Upper lobe of left lung (tissue), 6 donors: ENCODE results near the gene HEXB. TPM values are rescaled to one million over a fixed set of nuclear protein-coding genes. Genes with fewer than 3 reads are reported as not detected.

Source experiments
- ATAC-seq, 2 donors: fragments of 200-7000 bp; cut with Tn5 transposase; one replicate each; pipeline ENCODE4 v1.9.1; 2022; ENCODE audit warnings: mild to moderate bottlenecking in 2 of 2, moderate library complexity in 2 of 2; ENCODE audit not compliant: low FRiP score in 2 of 2
- DNase-seq, 2 donors: peaks; one replicate each; pipeline ENCODE4 v3.0.0-alpha.2; 2019 to 2020
- H3K27ac ChIP-seq, 4 donors: fragments of 200-600 bp; sonication (generic); one replicate each; pipeline ENCODE4 v1.5.1; 2016 to 2019
- H3K27me3 ChIP-seq, 4 donors: fragments of 200-600 bp; sonication (generic); one replicate each; pipeline ENCODE4 v1.5.1; 2017 to 2019
- H3K36me3 ChIP-seq, 4 donors: fragments of 200-600 bp; sonication (generic); one replicate each; pipeline ENCODE4 v1.5.1; 2016 to 2019
- H3K4me1 ChIP-seq, 4 donors: fragments of 200-600 bp; sonication (generic); one replicate each; pipeline ENCODE4 v1.5.1; 2018 to 2019
- H3K4me3 ChIP-seq, 4 donors: fragments of 200-600 bp; sonication (generic); one replicate each; pipeline ENCODE4 v1.5.1; 2017 to 2019; ENCODE audit warnings: mild to moderate bottlenecking in 2 of 4, moderate library complexity in 1 of 4
- H3K9me3 ChIP-seq, 4 donors: fragments of 200-600 bp; sonication (generic); one replicate each; pipeline ENCODE4 v1.5.1; 2018 to 2019
- CTCF ChIP-seq, 6 experiments: fragments of 450-650 bp in 4 of 6; fragments of 200-600 bp in 2 of 6; sonication (generic) in 2 of 6; IDR thresholded peaks; one replicate each; pipeline ENCODE4 v1.5.1; 2016 to 2019; ENCODE audit warnings: antibody characterized with exemption in 6 of 6
- EP300 ChIP-seq, 4 donors: sonication (generic); formaldehyde crosslinking; IDR thresholded peaks; one replicate each; pipeline ENCODE4 v1.5.1; 2017; ENCODE audit warnings: antibody characterized with exemption in 4 of 4, control low read depth in 2 of 4
- POLR2A ChIP-seq, 4 donors: fragments of 450-650 bp; IDR thresholded peaks; one replicate each; pipeline ENCODE4 v1.5.1; 2016 to 2017; ENCODE audit warnings: antibody characterized with exemption in 4 of 4, mild to moderate bottlenecking in 2 of 4
- POLR2AphosphoS5 ChIP-seq, 2 donors: sonication (generic); formaldehyde crosslinking; IDR thresholded peaks; one replicate each; pipeline ENCODE4 v1.5.1; 2017; ENCODE audit warnings: antibody characterized with exemption in 2 of 2
- WGBS, 2 donors: methylation state at CpG; one replicate each; pipeline ENCODE4 v1.1.5; 2017 to 2018; 5-methylcytosine and 5-hydroxymethylcytosine counted together
- total RNA-seq, 6 donors: library from RNA; depleted of rRNA in 4 of 6; stranded (reverse); fragments of >200 nt in 4 of 6; gene quantifications; one replicate each; pipeline versions ENCODE4 v1.1.0 to v1.2.1, GENCODE V29; 2016 to 2021
- donor health status: DM: no; HTN: no; CAD: no; lungs with moderate emphysema.
- donor health status: DM: no; HTN: yes; CAD: no; lungs with severe emphysema.

The HEXB gene
- total RNA-seq, 6 donors from 2014 or later = 128 to 293 (median 184) TPM

GRCh38 chr5:74648835-74649293, 36.2 kb upstream of the HEXB start:
- 2 to 17% methylated on average over 3 to 6 of the region's 6 CpGs for WGBS, 2 donors
- H3K9me3 ChIP-seq = no peaks in the 10 kb centered on the region
- H3K27ac ChIP-seq = no peak overlapping the region
- H3K4me1 ChIP-seq = peaks cover 3 to 9% (median 6%) of the 10 kb centered on the region in 4 donors
- no peaks in the 10 kb centered on the region for H3K27me3 ChIP-seq
- no peaks in the 10 kb centered on the region for H3K36me3 ChIP-seq
- DNase-seq = no peak
- TF ChIP-seq EP300 (IDR thresholded peaks at IDR 0.05) (no peak), CTCF (IDR thresholded peaks at IDR 0.05) (peak; percentile 49 to 86 (median 72))
- H3K4me3 ChIP-seq = no peak overlapping the region
- ATAC-seq = peak; percentile 86 to 91

- H3K4me1 ChIP-seq = peaks cover 0 to 6% (median 5%) of the 10 kb centered on the region in 4 donors
- DNase-seq (no peak), ATAC-seq (no peak)
- H3K36me3 ChIP-seq = no peaks in the 10 kb centered on the region
- no peak overlapping the region for H3K4me3 ChIP-seq
- H3K27me3 ChIP-seq = no peaks in the 10 kb centered on the region
- TF ChIP-seq POLR2AphosphoS5 (IDR thresholded peaks at IDR 0.05) (no peak), POLR2A (IDR thresholded peaks at IDR 0.05) (no peak), CTCF (IDR thresholded peaks at IDR 0.05) (no peak), EP300 (IDR thresholded peaks at IDR 0.05) (no peak)
- no peaks in the 10 kb centered on the region for H3K9me3 ChIP-seq
- WGBS, 2 donors = 20 to 25% methylated on average over 1 of the region's 1 CpG
- H3K27ac ChIP-seq = no peak overlapping the region
These were observed 35.5 kb upstream of the HEXB start for GRCh38 chr5:74649421-74649973.

- Histone ChIP-seq H3K27me3 (no peaks in the 10 kb centered on the region), H3K36me3 (no peaks in the 10 kb centered on the region), H3K4me1 (peaks cover 0 to 6% (median 5%) of the 10 kb centered on the region in 4 donors), H3K4me3 (no peak overlapping the region), H3K9me3 (no peaks in the 10 kb centered on the region), H3K27ac (no peak overlapping the region)
- DNase-seq (no peak), ATAC-seq (no peak)
- no peak for TF ChIP-seq CTCF (IDR thresholded peaks at IDR 0.05)
- no peak for TF ChIP-seq POLR2A (IDR thresholded peaks at IDR 0.05)
- no peak for TF ChIP-seq POLR2AphosphoS5 (IDR thresholded peaks at IDR 0.05)
- TF ChIP-seq EP300 (IDR thresholded peaks at IDR 0.05) = no peak
- WGBS, 2 donors = 77 to 85% methylated on average over 3 of the region's 3 CpGs
These were observed 33.3 kb upstream of the HEXB start for GRCh38 chr5:74651710-74652109.

GRCh38 chr5:74652576-74652975, 32.5 kb upstream of the HEXB start:
- 90 to 96% methylated on average over 3 of the region's 3 CpGs for WGBS, 2 donors
- Histone ChIP-seq H3K9me3 (no peaks in the 10 kb centered on the region), H3K27ac (no peak overlapping the region), H3K27me3 (no peaks in the 10 kb centered on the region), H3K36me3 (no peaks in the 10 kb centered on the region), H3K4me1 (peaks cover 0 to 6% (median 5%) of the 10 kb centered on the region in 4 donors), H3K4me3 (no peak overlapping the region)
- ATAC-seq = no peak
- no peak for DNase-seq
- TF ChIP-seq EP300 (IDR thresholded peaks at IDR 0.05) (no peak), CTCF (IDR thresholded peaks at IDR 0.05) (no peak)

- Histone ChIP-seq H3K36me3 (no peaks in the 10 kb centered on the region), H3K27ac (no peak overlapping the region), H3K9me3 (no peaks in the 10 kb centered on the region), H3K4me3 (no peak overlapping the region), H3K4me1 (peaks cover 0 to 2% (median under 1%) of the 10 kb centered on the region in 4 donors), H3K27me3 (no peaks in the 10 kb centered on the region)
- 70 to 77% methylated on average over 5 of the region's 5 CpGs for WGBS, 2 donors
- ATAC-seq = no peak
- TF ChIP-seq POLR2AphosphoS5 (IDR thresholded peaks at IDR 0.05) (no peak), EP300 (IDR thresholded peaks at IDR 0.05) (no peak), POLR2A (IDR thresholded peaks at IDR 0.05) (no peak)
- DNase-seq = no peak
These were observed 31.0 kb upstream of the HEXB start for GRCh38 chr5:74653991-74654390.
